ENCODE data around the gene AATK. TPM values are rescaled to one million over a fixed set of nuclear protein-coding genes. Genes with fewer than 3 reads are reported as not detected.

The AATK gene
- total and polyA plus RNA-seq, 2 of the 13 experiments (the other 11 are each of a cell fraction or from before 2014, with no cell fraction given): 2.9 to 8.4 TPM

- Histone ChIP-seq H4K20me1 (ENCODE audit: insufficient read depth, low read length) (no peaks in the 10 kb centered on the region), H2AFZ (ENCODE audit: low read length) (no peak overlapping the region), H3K79me2 (ENCODE audit: insufficient read depth, low read length) (no peaks in the 10 kb centered on the region), H3K9ac (ENCODE audit: insufficient read depth, low read depth, low read length) (no peak overlapping the region), H3K9me3 (ENCODE audit: low read length) (no peaks in the 10 kb centered on the region), H3K27me3 (ENCODE audit: control insufficient read depth in 1 of 2, insufficient read depth in 2 of 2, low read length in 2 of 2) (peaks cover 5 to 14% of the 10 kb centered on the region in 2 experiments; a peak in 2 of 5 replicates), H3K4me1 (ENCODE audit: insufficient read depth, low read length) (peaks cover 24% of the 10 kb centered on the region), H3K4me2 (ENCODE audit: low read depth, low read length) (no peak overlapping the region), H3K27ac (ENCODE audit: extremely low read length, insufficient read depth, low read length) (no peak overlapping the region), H3K36me3 (replicated peaks in 1 of 2; ENCODE audit: control insufficient read depth in 1 of 2, insufficient read depth in 2 of 2, low read length in 2 of 2) (peaks cover 3 to 4% of the 10 kb centered on the region in 2 experiments; a peak in 2 of 5 replicates), H3K4me3 (replicated peaks in 1 of 3; ENCODE audit: insufficient read depth in 1 of 3, low read depth in 2 of 3, low read length in 3 of 3) (no peak overlapping the region)
- ChIA-PET POLR2A (no interaction called here), CTCF (ENCODE audit: low intra/inter-chr PET ratio, low total read pairs) (interaction anchor here (2.2 kb wide), 1 partner anchor 47 kb away, joined by 11 read pairs; no protein-coding TSS in a partner anchor)
- no peak for FAIRE-seq
- no peak for DNase-seq (ENCODE audit: low spot score)
- no TSS peak for BruUV-seq (replicated peaks)
- in situ Hi-C loops (cut with HindIII; ENCODE audit: extremely low pct_ligation_motif_present, low pct_unique_long_range_greater_than_20kb): no loop called here
- 95% methylated on average over 11 of the region's 12 CpGs for WGBS (ENCODE audit: low lambda C conversion rate)
- TF ChIP-seq ATAD3A (CRISPR knock-in tag; IDR thresholded peaks at IDR 0.05) (no peak), THRA (CRISPR knock-in tag; IDR thresholded peaks at IDR 0.05; ENCODE audit: borderline replicate concordance) (no peak), CEBPB (IDR thresholded peaks at IDR 0.05; ENCODE audit: borderline replicate concordance, low read depth, low read length) (no peak), ZNF616 (CRISPR knock-in tag; IDR thresholded peaks at IDR 0.05; ENCODE audit: low read depth) (no peak), NPAS2 (CRISPR knock-in tag; IDR thresholded peaks at IDR 0.05; ENCODE audit: borderline replicate concordance) (no peak), ZKSCAN1 (IDR thresholded peaks at IDR 0.05; ENCODE audit: low read length) (no peak), MLX (CRISPR knock-in tag; IDR thresholded peaks at IDR 0.05) (no peak), XBP1 (CRISPR knock-in tag; IDR thresholded peaks at IDR 0.05) (no peak), JUN (CRISPR knock-in tag; IDR thresholded peaks at IDR 0.05) (no peak), ZNF446 (CRISPR knock-in tag; IDR thresholded peaks at IDR 0.05) (no peak), ETS1 (CRISPR knock-in tag; IDR thresholded peaks at IDR 0.05) (no peak)
- ATAC-seq: no peak
- intact Hi-C loops (cut with micrococcal nuclease; ENCODE audit: unreplicated experiment): no loop called here
Measured at GRCh38 chr17:81188491-81188840, 22.4 kb upstream of the AATK start.

All from HepG2 (cell line).